ENCODE data around the gene SMARCAL1.

SMARCAL1 gene

DNA sequence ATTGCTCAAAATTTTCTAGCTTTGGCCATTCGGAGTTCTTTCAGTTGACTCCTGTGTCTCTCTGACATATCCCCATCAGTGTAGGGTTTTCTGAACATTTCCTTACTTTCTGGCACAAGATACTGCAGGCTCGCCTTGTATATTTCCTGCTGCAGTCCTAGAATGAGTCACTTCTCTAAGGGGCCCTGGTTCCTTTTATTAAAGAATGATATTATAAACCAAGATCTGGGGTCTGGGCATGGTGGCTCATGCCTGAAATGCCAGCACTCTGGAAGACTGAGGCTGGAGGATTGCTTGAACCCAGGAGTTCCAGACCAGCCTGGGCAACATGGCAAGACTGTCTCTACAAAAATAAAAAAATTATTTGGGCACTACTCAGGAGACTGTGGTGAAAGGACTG is 83.4 kb downstream of the SMARCAL1 start:
- Mint-ChIP-seq H3K27me3 (no peaks in the 10 kb centered on the region), H3K9me3 (no peaks in the 10 kb centered on the region), H3K4me1 (peaks cover 37% of the 10 kb centered on the region), H3K27ac (no peak overlapping the region), H3K4me3 (no peak overlapping the region)
- ATAC-seq (no peak), DNase-seq (no peak)

DNA sequence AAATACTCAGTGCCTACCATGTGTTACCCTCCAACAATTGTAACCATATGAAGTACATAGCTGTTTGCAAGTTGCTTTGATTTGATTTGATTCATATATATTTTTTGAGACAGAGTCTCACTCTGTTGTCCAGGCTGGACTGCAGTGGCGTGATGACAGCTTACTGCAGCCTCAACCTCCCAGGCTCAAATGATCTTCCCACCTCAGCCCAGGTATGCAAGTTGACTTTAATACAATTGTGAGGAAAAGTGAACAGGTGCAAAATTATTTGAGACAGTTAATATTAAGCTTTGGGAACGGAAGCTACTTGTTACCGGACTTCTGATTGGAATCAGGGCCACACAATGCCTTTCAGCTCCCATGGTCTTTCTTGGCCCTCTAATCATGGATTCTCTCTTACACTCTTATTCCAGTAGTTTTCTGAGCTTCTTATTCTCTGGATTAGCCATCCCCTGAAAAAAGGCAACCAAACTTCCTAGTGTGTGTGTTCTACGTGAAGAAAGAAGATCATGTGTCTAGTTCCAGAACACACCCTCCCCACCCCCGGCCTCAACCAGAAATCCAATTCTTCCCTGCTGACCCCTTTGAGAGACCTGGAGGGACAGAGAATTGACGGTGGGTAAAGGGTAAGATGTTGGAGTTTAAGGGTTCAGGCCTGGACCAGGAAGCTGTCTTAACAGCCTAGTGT is 85.2 kb downstream of the SMARCAL1 start:
- H3K4me3 Mint-ChIP-seq: peak overlapping the region; percentile 87 to 92
- ATAC-seq (no peak), DNase-seq (no peak)
- H3K27me3 Mint-ChIP-seq: no peaks in the 10 kb centered on the region
- no peaks in the 10 kb centered on the region for H3K9me3 Mint-ChIP-seq
- peaks cover 56% of the 10 kb centered on the region for H3K4me1 Mint-ChIP-seq
- H3K27ac Mint-ChIP-seq: peak overlapping the region; percentile 61 to 97

DNA sequence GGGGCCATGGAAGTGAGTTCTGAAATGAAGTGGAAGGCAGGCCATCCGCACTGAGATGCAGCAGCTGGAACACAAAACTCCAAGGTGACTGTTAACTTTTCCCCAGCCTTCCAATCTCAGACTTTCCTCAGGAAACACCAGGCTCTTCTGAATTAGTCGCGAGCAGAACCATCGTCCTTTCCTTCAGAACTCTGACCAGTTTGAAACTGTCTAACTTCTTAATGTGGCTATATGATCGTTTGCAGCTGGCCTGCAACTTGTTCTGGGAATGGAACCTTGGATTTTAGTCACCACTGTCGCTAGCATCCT is 85.7 kb downstream of the SMARCAL1 start:
- Mint-ChIP-seq H3K27ac (peak overlapping the region; percentile 97 to 99), H3K27me3 (no peaks in the 10 kb centered on the region), H3K4me1 (peaks cover 61% of the 10 kb centered on the region), H3K4me3 (peak overlapping the region; percentile 87 to 92), H3K9me3 (no peaks in the 10 kb centered on the region)
- ATAC-seq (no peak), DNase-seq (no peak)

DNA sequence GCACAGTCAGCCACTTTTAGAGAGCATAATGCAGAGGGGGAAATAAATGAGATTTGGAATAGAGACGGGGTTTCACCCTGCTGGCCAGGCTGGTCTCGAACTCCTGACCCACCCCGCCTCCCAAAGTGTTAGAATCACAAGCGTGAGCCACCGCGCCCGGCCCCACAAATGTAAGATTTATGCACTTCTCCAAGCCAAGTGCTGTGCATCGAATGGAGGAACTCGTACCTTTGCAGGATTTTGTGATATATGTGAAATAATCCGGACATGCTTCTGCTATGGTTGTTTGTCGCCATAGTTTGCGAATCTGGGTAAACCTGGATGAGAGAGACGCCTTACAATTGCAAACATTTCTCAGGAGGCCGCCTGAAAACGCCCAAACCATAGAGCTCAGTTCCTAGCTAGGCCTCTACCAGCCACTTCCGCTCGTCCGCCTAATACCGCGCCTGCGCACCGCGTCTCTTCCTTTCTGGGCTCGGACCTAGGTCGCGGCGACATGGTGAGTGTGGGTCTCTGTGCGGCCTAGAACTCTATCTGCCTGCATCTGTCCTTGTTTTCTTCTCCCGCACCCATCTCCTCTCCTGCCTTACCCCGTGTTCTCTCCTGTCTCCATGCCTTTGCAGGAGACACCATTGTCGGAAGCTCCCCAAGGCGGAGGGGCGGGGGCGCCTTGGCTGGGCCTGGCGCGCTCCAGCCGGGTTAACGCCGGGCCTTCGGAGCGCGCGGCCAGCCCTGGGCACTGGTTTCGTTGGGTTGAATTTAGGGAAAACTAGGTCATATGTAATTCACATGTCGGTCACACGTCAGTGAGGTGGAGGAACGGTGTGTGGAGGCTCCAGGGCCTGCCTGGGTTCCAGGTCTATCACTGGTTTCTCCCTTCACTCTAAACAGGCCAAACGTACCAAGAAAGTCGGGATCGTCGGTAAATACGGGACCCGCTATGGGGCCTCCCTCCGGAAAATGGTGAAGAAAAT is 86.4 kb downstream of the SMARCAL1 start, which contains the start of gene RPL37A:
TSS of gene RPL37A (plus strand) at position 466 of the 974 bp plus-strand sequence. CDS start at position 497, 31 bp downstream.
- peaks cover 65% of the 10 kb centered on the region for H3K4me1 Mint-ChIP-seq
- DNase-seq: peak; percentile 88 to 93
- peak; percentile 98 for ATAC-seq
- H3K4me3 Mint-ChIP-seq: peak within 1 kb of the TSS; percentile 87 to 92
- no peaks in the 10 kb centered on the region for H3K9me3 Mint-ChIP-seq
- H3K27ac Mint-ChIP-seq: peak within 1 kb of the TSS; percentile 97 to 99
- no peaks in the 10 kb centered on the region for H3K27me3 Mint-ChIP-seq

DNA sequence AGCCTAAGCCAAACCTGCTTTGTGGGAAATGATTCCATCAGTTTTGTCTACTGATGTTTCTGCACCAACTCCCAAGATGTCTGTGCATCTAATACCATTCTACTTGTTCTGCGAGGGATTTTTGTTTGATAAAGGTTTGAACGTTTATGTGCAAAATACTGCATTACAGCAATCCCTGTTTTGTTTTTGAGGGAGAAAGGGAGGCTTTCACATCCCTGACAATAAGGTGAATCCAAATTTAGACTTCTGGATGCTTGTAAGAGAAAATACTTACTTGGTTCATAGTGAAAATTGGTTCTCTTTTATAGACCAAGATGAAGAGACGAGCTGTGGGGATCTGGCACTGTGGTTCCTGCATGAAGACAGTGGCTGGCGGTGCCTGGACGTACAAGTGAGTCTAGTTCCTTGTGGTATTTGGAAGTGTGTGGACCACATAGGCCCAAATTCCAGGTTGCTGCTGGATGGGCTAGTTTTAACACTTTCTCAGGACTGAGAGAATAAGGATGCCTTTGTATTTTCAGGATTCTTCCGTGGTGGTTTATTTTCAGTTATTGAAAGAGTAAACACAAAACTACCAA is 87.4 kb downstream of the SMARCAL1 start:
- DNase-seq: no peak
- H3K27ac Mint-ChIP-seq: peak overlapping the region; percentile 97 to 99
- H3K27me3 Mint-ChIP-seq: no peaks in the 10 kb centered on the region
- no peak for ATAC-seq
- peaks cover 70% of the 10 kb centered on the region for H3K4me1 Mint-ChIP-seq
- peak overlapping the region; percentile 87 to 92 for H3K4me3 Mint-ChIP-seq
- no peaks in the 10 kb centered on the region for H3K9me3 Mint-ChIP-seq

DNA sequence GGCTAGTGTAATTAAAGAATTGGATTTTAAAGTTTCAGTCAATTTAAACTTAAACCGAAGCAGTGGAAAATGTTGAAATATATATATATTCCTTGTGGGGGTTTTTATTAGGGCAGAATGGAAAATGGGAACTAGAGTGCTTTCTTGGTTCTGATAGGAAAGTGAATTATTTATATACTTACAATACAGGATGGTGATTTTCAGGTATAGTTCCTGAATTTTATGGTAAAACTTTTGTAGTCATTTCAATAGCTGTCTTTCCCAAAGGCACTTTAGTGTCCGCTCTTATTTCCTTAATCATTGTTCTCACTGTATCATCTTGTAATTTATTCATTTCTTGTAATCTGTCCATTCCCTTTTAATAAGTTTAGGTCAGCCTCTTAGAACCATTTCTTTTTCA is 88.3 kb downstream of the SMARCAL1 start:
- Mint-ChIP-seq H3K4me1 (peaks cover 74% of the 10 kb centered on the region), H3K9me3 (no peaks in the 10 kb centered on the region)

DNA sequence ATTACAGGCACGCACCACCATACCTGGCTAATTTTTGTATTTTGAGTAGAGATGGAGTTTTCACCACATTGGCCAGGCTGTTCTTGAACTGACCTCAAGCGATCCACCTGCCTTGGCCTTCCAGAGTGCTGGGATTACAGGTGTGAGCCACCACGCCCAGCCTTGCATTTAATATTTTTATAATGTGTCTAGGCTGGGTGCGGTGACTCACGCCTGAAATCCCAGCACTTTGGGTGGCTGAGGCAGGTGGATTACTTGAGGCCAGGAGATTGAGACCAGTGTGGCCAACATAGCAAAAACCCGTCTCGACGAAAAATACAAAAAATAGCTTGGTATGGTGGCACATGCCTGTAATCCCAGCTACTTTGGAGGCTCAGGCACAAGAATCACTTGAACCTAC is 89.6 kb downstream of the SMARCAL1 start:
- no peaks in the 10 kb centered on the region for H3K9me3 Mint-ChIP-seq
- peak overlapping the region in 1 of 2 donors; percentile 42 for H3K27ac Mint-ChIP-seq
- peaks cover 71% of the 10 kb centered on the region for H3K4me1 Mint-ChIP-seq
- no peaks in the 10 kb centered on the region for H3K27me3 Mint-ChIP-seq
- ATAC-seq: no peak
- H3K4me3 Mint-ChIP-seq: peak overlapping the region; percentile 87 to 92
- DNase-seq: no peak

More for the DNA sequence above, 88.3 kb downstream of the SMARCAL1 start:
- ATAC-seq (no peak), DNase-seq (no peak)
- Mint-ChIP-seq H3K4me3 (peak overlapping the region; percentile 87 to 92), H3K27me3 (no peaks in the 10 kb centered on the region), H3K27ac (peak overlapping the region; percentile 12 to 97)

DNA sequence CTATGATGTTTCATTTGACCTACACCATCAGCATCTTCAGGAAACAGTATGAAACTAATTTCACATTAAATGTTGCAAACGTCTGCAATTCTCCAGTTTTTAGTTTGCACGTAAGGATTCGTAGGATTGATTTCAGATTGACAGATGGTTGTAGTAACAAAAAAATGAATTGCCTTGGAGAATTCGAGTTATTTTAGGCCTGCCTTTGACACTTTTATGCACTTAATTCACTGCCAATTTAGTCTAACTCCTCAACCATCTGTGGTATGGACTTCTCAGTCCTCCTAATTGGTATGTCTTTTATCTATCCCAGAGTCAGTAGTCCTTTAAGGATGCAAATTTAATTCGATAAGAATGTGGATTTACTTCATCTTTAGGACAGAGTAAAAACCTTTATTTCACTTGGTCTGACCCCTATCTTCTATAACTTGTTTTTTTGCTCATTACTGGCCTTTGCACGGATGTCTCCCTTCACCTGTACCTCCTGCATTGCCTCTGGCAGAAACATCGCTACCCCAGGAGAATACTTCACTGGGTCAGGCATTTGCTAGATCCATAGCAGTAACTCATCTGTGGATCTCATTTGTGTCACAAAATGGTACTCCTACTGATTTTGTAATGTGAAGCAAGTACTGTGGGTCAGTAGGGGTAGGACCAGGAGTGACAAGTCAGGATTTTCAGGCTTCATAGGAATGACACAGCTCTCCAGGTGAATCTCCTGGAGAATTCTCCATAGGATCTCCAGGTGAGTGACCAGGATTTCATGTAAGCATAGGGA is 90.3 kb downstream of the SMARCAL1 start:
- no peaks in the 10 kb centered on the region for H3K9me3 Mint-ChIP-seq
- peaks cover 65% of the 10 kb centered on the region for H3K4me1 Mint-ChIP-seq
- no peak overlapping the region for H3K27ac Mint-ChIP-seq
- H3K27me3 Mint-ChIP-seq: no peaks in the 10 kb centered on the region
- peak overlapping the region; percentile 40 to 73 for H3K4me3 Mint-ChIP-seq
- ATAC-seq: no peak
- DNase-seq: no peak

DNA sequence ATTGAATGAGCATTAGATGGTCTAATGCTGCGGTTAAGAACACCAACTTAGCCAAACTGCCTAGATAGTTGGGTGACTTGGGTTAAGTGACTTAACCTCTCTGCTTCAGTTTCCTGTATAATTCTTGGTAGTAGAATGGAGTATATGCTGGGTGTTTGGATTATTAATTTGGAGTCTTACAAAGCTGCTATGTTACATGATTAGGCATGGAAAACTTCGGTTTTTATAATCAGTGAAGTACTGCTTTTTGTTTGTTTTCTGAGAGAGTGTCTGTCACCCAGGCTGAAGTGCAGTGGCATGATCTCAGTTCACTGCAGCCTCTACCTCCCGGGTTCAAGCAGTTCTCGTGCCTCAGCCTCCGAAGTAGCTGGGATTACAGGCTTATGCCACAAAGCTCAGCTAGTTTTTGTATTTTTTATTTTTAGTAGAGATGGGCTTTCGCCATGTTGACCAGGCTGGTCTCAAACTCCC is 90.9 kb downstream of the SMARCAL1 start:
- ATAC-seq: no peak
- no peak for DNase-seq
- no peaks in the 10 kb centered on the region for H3K27me3 Mint-ChIP-seq
- H3K4me3 Mint-ChIP-seq: no peak overlapping the region
- H3K27ac Mint-ChIP-seq: peak overlapping the region in 1 of 2 donors; percentile 57
- H3K4me1 Mint-ChIP-seq: peaks cover 59% of the 10 kb centered on the region
- H3K9me3 Mint-ChIP-seq: no peaks in the 10 kb centered on the region

DNA sequence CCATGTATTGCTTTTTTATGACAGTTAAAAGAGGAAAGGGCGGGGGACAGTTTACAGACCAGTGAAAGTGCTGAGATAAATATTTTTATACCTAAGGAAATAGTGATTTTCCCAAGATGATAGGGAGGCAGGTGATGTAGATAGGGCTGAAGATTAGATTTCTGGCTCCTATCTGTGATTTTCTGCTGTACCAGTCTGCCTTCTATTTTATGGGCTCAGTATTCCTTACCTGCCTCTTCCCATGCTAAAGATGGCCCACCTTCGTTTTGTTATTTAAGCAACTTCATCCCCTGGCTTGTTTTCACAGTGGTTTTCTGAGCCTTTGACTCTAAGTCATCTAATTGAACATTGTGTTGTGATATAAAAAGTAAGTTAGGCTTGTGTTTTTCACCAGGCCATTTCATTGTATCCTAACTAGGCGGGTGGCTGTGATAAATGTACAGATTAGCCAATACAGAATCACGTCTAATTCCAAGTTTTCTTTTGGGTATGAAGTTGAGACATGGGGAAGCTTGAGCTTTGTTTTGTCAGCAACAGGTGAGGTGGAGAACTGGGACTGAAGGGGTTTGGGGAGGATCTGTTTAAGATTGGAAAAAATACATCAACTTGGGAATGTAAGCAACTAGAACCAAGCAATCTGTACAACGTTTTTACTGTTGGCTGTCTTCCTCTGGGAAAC is 91.6 kb downstream of the SMARCAL1 start:
- Mint-ChIP-seq H3K27ac (peak overlapping the region in 1 of 2 donors; percentile 92), H3K4me3 (no peak overlapping the region), H3K27me3 (no peaks in the 10 kb centered on the region), H3K9me3 (no peaks in the 10 kb centered on the region), H3K4me1 (peaks cover 59% of the 10 kb centered on the region)
- DNase-seq (no peak), ATAC-seq (no peak)

DNA sequence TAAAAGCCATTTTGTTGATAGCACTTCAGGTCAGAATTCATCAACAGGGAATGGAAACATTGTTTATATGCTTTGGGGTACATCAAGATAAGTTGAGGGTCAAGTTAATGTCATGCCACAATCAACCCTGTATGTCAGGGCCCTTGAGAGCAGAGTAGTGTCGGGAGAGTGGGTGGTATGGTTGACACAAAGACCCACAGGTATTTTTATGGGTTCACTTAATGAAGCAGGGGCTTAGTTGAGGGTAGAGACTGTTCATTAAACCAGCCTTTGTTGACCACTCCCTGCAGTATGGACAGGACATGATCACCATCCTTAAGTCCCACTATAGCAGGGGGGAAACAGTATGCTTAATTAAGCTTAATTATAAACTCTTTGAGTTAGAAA is 92.1 kb downstream of the SMARCAL1 start:
- H3K27ac Mint-ChIP-seq: peak overlapping the region in 1 of 2 donors; percentile 92
- no peak for DNase-seq
- no peak for ATAC-seq
- no peaks in the 10 kb centered on the region for H3K9me3 Mint-ChIP-seq
- no peaks in the 10 kb centered on the region for H3K27me3 Mint-ChIP-seq
- no peak overlapping the region for H3K4me3 Mint-ChIP-seq
- peaks cover 59% of the 10 kb centered on the region for H3K4me1 Mint-ChIP-seq

DNA sequence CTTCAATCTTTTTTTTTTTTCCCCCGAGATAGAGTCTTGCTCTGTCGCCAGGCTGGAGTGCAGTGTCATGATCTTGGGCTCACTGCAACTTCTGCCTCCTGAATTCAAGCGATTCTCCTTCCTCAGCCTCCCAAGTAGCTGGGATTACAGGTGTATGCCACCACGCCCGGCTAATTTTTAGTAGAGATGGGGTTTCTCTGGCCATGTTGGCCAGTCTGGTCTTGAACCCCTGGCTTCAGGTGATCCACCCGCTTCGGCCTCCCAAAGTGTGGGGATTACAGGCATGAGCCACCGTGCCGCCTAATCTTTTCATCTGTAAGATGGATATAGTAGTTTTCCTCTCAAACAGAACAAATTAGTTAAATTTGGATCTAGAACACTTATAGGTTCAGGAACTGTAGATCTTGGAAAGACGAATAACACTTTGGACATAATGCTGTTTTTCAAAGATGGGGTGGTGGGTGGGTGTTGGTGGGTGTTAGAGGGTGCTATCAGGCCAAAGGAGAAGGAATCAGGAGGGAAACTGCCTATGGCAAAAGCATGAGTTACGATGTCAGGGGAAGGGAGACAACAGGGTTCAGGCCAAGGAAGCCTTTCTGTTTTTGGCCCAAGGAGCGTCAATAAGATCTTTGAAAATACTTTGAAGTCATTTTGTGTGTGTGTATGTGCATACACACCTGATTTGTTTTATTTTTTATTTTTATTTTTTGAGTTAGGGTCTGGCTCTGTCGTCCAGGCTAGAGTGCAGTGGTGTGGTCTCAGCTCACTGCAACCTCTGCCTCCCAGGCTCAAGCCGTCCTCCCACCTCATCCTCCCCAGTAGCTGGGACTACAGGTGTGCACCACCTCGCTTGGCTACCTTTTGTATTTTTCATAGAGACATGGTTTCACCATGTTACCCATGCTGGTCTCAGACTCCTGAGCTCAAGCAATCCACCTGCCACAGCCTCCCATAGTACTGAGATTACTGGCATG is 93.1 kb downstream of the SMARCAL1 start:
- Mint-ChIP-seq H3K27ac (no peak overlapping the region), H3K27me3 (no peaks in the 10 kb centered on the region), H3K4me1 (peaks cover 50% of the 10 kb centered on the region), H3K4me3 (no peak overlapping the region), H3K9me3 (no peaks in the 10 kb centered on the region)
- ATAC-seq: no peak
- DNase-seq: no peak

DNA sequence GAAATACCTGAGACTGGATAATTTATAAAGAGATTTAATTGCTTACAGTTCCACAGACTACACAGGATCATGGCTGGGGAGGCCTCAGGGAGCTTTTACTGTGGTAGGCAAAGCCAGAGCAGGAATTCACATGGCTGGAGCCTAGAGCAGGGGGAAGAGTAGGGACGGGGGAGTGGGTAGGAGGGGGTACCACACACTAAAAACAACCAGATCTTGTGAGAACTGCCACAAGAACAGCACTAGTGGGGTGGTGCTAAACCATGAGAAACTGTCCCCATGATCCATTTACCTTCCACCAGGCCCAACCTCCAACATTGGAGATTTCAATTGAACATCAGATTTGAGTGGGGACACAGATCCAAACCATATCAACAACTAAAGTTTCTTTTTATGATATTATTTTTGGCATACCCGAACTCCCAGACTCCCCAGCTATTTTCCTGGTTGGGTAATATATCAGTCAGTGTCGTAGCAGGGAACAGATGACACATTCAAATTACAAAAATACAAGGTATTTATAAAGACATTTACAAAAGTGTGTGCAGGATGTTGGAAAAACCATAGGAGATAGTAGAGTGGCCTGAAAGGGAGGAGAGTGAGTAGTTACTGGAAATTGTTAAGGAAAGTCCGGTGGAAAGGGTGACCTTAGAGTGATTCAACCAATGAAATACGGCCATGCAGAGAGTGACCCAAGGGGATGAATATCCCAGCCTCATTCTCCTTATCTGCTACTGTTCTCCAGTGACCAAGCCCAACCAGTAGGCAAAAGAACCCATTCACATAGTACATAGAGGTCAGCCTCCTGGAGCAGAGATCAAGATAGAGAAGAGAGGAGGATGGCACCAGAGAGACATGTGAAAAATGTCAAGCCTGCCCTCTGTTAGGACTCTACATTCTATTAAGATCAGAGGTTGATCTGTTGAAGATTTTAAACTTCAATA is 95.2 kb downstream of the SMARCAL1 start:
- ATAC-seq: peak; percentile 29
- Mint-ChIP-seq H3K9me3 (no peaks in the 10 kb centered on the region), H3K27me3 (no peaks in the 10 kb centered on the region), H3K27ac (peak overlapping the region in 1 of 2 donors; percentile 6), H3K4me3 (no peak overlapping the region), H3K4me1 (peaks cover 30% of the 10 kb centered on the region)
- DNase-seq: no peak
